HG03520 (cell line): ENCODE data around the gene ZFP3.
"Not testable (repeated sequence)": the region's sequence is repeated elsewhere in the genome, so short reads cannot be mapped to it uniquely, and the experiment has no call there.

ENCODE experiments used
- ATAC-seq: cut with Tn5 transposase; IDR thresholded peaks from one replicate; pipeline ENCODE4 v1.9.1; 2021; ENCODE audit warnings: mild to moderate bottlenecking, moderate library complexity; ENCODE audit not compliant: unreplicated experiment

ZFP3 gene

GRCh38 chr17:5136580-5137412 lies 58.5 kb downstream of the ZFP3 start:
- ATAC-seq: not testable (repeated sequence)

- not testable (repeated sequence) for ATAC-seq
Observed at GRCh38 chr17:5137511-5138197, 59.4 kb downstream of the ZFP3 start.

DNA sequence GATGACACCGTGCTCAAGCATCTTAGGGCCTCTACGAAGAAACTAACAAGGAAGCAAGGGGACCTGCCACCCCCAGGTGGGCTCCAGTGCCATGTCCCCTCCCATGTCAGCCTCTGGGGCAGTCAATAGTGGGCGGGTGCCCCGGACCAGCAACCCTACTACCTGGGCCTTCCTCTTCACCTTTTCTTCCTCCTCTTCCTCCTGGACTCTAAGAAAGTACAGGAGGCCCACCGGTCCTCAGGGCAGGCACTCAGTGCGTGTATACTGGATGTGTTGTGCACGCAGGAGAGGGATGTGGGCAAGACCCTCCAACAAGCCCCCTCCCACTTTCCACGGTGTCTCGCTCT lies 59.9 kb downstream of the ZFP3 start:
- ATAC-seq: not testable (repeated sequence)

GRCh38 chr17:5138616-5139457 lies 60.6 kb downstream of the ZFP3 start:
- no peak for ATAC-seq

DNA sequence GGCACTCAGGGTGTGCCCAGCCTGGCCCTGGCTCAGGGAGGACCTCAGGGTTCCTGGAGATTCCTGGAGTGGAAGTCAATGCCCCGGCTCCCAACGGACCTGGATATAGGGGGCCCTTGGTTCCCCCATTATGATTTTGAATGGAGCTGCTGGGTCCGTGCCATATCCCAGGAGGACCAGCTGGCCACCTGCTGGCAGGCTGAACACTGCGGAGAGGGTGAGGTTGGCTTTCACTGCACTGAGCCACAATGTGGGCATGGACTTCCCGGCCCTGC lies 61.1 kb downstream of the ZFP3 start:
- ATAC-seq: no peak

GRCh38 chr17:5142877-5143276 lies 64.6 kb downstream of the ZFP3 start:
- ATAC-seq: not testable (repeated sequence)
